Measurements from ENCODE around the gene HCN4.

DNA sequence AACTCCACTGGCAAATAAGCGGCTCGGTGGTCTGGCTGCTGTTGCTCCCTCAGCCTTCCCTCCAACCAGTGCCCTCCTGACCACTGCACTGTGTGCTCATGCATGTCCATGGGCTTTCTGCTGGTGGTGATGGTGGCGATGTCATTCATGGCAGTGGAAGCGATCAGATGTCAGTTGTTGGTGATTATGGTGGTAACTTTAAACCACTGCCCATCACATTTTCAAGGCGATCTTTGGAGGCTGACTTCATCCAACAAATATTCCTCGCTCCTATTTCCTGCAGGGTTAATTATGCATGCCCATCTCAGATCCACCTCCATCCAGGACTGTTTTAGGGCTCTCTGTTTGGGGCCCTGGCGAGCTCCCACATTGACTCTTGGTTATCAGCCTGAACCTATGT lies 13.4 kb upstream of the HCN4 start:
- no peak for TF ChIP-seq BRCA1 (IDR thresholded peaks at IDR 0.05; ENCODE audit: low read depth, low read length)
- no peak for TF ChIP-seq SP1 (IDR thresholded peaks at IDR 0.05; ENCODE audit: low read depth, low read length)
- no peak for TF ChIP-seq CTCF (IDR thresholded peaks at IDR 0.05; ENCODE audit: control extremely low read depth in 1 of 3, insufficient read depth in 1 of 3, low read depth in 1 of 3, low read length in 3 of 3)
- TF ChIP-seq POLR2A (IDR thresholded peaks at IDR 0.05; ENCODE audit: control extremely low read depth in 1 of 2, low read depth in 2 of 2, low read length in 2 of 2): no peak
- no peak for TF ChIP-seq BCL11A (IDR thresholded peaks at IDR 0.05; ENCODE audit: low read depth in 2 of 2, low read length in 2 of 2)
- TF ChIP-seq EP300 (IDR thresholded peaks at IDR 0.05; ENCODE audit: borderline replicate concordance in 1 of 2, low read depth in 2 of 2, low read length in 2 of 2): no peak
- TF ChIP-seq RAD21 (IDR thresholded peaks at IDR 0.05 in 1 of 2, conservative IDR thresholded peaks at IDR 0.05 in 1 of 2; ENCODE audit: low read depth in 2 of 2, low read length in 2 of 2): no peak
- no peak for TF ChIP-seq SUZ12 (IDR thresholded peaks at IDR 0.05; ENCODE audit: low read length)
- TF ChIP-seq, protein P1, sequence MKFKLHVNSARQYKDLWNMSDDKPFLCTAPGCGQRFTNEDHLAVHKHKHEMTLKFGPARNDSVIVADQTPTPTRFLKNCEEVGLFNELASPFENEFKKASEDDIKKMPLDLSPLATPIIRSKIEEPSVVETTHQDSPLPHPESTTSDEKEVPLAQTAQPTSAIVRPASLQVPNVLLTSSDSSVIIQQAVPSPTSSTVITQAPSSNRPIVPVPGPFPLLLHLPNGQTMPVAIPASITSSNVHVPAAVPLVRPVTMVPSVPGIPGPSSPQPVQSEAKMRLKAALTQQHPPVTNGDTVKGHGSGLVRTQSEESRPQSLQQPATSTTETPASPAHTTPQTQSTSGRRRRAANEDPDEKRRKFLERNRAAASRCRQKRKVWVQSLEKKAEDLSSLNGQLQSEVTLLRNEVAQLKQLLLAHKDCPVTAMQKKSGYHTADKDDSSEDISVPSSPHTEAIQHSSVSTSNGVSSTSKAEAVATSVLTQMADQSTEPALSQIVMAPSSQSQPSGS (IDR thresholded peaks at IDR 0.05; ENCODE audit: low read length): no peak
- no peak for TF ChIP-seq ZNF274 (IDR thresholded peaks at IDR 0.05; ENCODE audit: borderline replicate concordance, extremely low read depth, low read length)
- no peak for TF ChIP-seq SIRT6 (IDR thresholded peaks at IDR 0.05; ENCODE audit: low read length)
- no peak for TF ChIP-seq YY1 (IDR thresholded peaks at IDR 0.05; ENCODE audit: low read depth, low read length)
- no peak for TF ChIP-seq NANOG (IDR thresholded peaks at IDR 0.05; ENCODE audit: insufficient read depth, low read depth, low read length, poor library complexity, severe bottlenecking)
